Measurements from ENCODE around the gene TOP3A.

DNA sequence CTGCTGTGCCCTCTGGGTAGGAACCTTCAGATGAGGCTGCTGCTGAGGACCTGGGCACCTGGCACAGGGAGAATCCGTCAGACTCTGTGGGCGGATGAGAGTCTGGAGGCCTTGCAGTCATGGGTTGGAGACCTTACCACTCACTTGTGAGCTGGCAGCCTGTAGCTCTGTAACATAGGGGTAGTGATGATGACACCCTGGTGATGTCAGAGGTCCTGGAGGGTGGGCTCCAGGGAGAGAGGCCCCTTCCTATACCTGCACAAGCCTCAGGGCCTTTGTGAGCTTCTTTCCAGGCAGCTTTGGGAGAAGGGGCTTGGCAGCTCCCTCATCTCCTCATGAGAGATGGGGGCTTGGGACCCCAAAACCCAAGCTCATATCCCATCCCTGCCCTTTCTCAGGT lies 52.7 kb downstream of the TOP3A start:
- TF ChIP-seq, protein P1, sequence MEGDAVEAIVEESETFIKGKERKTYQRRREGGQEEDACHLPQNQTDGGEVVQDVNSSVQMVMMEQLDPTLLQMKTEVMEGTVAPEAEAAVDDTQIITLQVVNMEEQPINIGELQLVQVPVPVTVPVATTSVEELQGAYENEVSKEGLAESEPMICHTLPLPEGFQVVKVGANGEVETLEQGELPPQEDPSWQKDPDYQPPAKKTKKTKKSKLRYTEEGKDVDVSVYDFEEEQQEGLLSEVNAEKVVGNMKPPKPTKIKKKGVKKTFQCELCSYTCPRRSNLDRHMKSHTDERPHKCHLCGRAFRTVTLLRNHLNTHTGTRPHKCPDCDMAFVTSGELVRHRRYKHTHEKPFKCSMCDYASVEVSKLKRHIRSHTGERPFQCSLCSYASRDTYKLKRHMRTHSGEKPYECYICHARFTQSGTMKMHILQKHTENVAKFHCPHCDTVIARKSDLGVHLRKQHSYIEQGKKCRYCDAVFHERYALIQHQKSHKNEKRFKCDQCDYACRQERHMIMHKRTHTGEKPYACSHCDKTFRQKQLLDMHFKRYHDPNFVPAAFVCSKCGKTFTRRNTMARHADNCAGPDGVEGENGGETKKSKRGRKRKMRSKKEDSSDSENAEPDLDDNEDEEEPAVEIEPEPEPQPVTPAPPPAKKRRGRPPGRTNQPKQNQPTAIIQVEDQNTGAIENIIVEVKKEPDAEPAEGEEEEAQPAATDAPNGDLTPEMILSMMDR (IDR thresholded peaks at IDR 0.05; ENCODE audit: low read depth, low read length, poor library complexity, severe bottlenecking) = no peak
- no peak for TF ChIP-seq EZH2phosphoT487 (IDR thresholded peaks at IDR 0.05; ENCODE audit: borderline replicate concordance, low read length)
